H1 (cell line): ENCODE measurements around the gene STT3A. TPM values are rescaled to one million over a fixed set of nuclear protein-coding genes. Genes with fewer than 3 reads are reported as not detected.

ENCODE experiments used
- CTCF ChIA-PET: fragments of 300-600 bp; sonication (Branson Sonifier 250); formaldehyde crosslinking; loops from one replicate; lab custom pipeline; 2021; ENCODE audit not compliant: partially characterized antibody; lab: Charles Lee
- POLR2A ChIA-PET: fragments of 300-600 bp; sonication (Branson Sonifier 250); formaldehyde crosslinking; loops from one replicate; lab custom pipeline; 2021; ENCODE audit warnings: inconsistent platforms; ENCODE audit not compliant: partially characterized antibody; lab: Charles Lee
- DNase-seq, 2 experiments: peaks; one replicate each; pipeline versions ENCODE4 v3.0.0 to v3.0.0-alpha.2; 2010 to 2022; ENCODE audit warnings: low spot score in 2 of 2, low read depth in 1 of 2, mixed read lengths in 1 of 2
- FAIRE-seq: peaks from 2 replicates; lab custom pipeline; 2011; peaks lifted over from hg19 to GRCh38; lab: Jason Lieb, UNC
- H2AFZ ChIP-seq: 2 replicates; pipeline ENCODE4 v1.8.1; 2012; ENCODE audit warnings: low read length, inconsistent platforms
- H2AK5ac ChIP-seq: 2 replicates; pipeline ENCODE4 v1.6.1; 2013; ENCODE audit warnings: low read depth, low read length
- H2BK120ac ChIP-seq: replicated peaks from 2 replicates; pipeline ENCODE3; 2013; ENCODE audit warnings: low read depth, low read length, inconsistent platforms
- H2BK12ac ChIP-seq: 2 replicates; pipeline ENCODE4 v1.6.1; 2013; ENCODE audit warnings: low read depth, low read length
- H2BK15ac ChIP-seq: 2 replicates; pipeline ENCODE4 v1.6.1; 2013; ENCODE audit warnings: low read length
- H2BK20ac ChIP-seq: 2 replicates; pipeline ENCODE4 v1.6.1; 2013; ENCODE audit warnings: low read length
- H2BK5ac ChIP-seq: 2 replicates; pipeline ENCODE4 v1.6.1; 2013; ENCODE audit warnings: low read depth, low read length
- H3K14ac ChIP-seq: 2 replicates; pipeline ENCODE4 v1.6.1; 2013; ENCODE audit warnings: inconsistent platforms; ENCODE audit not compliant: insufficient read length
- H3K18ac ChIP-seq: 2 replicates; pipeline ENCODE4 v1.6.1; 2013; ENCODE audit warnings: low read length; ENCODE audit errors: extremely low read depth
- H3K23ac ChIP-seq: 2 replicates; pipeline ENCODE4 v1.6.1; 2013; ENCODE audit warnings: inconsistent platforms; ENCODE audit not compliant: insufficient read length
- H3K23me2 ChIP-seq: 2 replicates; pipeline ENCODE4 v1.6.1; 2013; ENCODE audit warnings: low read depth, low read length
- H3K27ac ChIP-seq: 2 replicates; pipeline ENCODE4 v1.6.1; 2011; ENCODE audit warnings: low read depth, low read length, inconsistent platforms
- H3K27me3 ChIP-seq, 4 experiments: replicated peaks in 1 of 4; 1 replicate in 1 of 4; 2 replicates in 3 of 4; pipeline versions ENCODE4 v1.6.1 to v1.8.1; 2011 to 2013; ENCODE audit warnings: low read length in 3 of 4, mild to moderate bottlenecking in 3 of 4, inconsistent platforms in 2 of 4, mixed read lengths in 2 of 4, moderate library complexity in 1 of 4; ENCODE audit not compliant: control insufficient read depth in 3 of 4, insufficient read depth in 3 of 4; ENCODE audit errors: extremely low read depth in 1 of 4
- H3K36me3 ChIP-seq, 4 experiments: 2 replicates each; pipeline versions ENCODE4 v1.6.1 to v1.8.1; 2011 to 2013; ENCODE audit warnings: mild to moderate bottlenecking in 4 of 4, low read length in 3 of 4, moderate library complexity in 2 of 4, control low read depth in 1 of 4, inconsistent platforms in 1 of 4; ENCODE audit not compliant: insufficient read depth in 4 of 4, control insufficient read depth in 2 of 4
- H3K4ac ChIP-seq: replicated peaks from 2 replicates; pipeline ENCODE3; 2013; ENCODE audit warnings: low read length, low read depth, mixed read lengths, inconsistent platforms; ENCODE audit not compliant: insufficient read length
- H3K4me1 ChIP-seq, 4 experiments: replicated peaks in 1 of 4; 1 replicate in 1 of 4; 2 replicates in 3 of 4; pipeline versions ENCODE4 v1.6.1 to v1.8.1; 2011 to 2013; ENCODE audit warnings: low read length in 3 of 4, inconsistent platforms in 2 of 4, mixed read lengths in 1 of 4; ENCODE audit not compliant: insufficient read depth in 4 of 4, control insufficient read depth in 3 of 4
- H3K4me2 ChIP-seq, 2 experiments: 2 replicates each; pipeline versions ENCODE4 v1.6.1 to v1.8.1; 2011 to 2013; ENCODE audit warnings: low read depth in 2 of 2, low read length in 2 of 2, control low read depth in 1 of 2, inconsistent platforms in 1 of 2, mild to moderate bottlenecking in 1 of 2; ENCODE audit not compliant: insufficient read depth in 1 of 2
- H3K4me3 ChIP-seq, 4 experiments: fragments of 200-600, 300-600 bp in 1 of 4; sonication (generic), shearing (Covaris generic), sonication (Bioruptor Twin) in 1 of 4; 2 replicates each; pipeline versions ENCODE4 v1.5.1 to v1.8.1; 2011 to 2016; ENCODE audit warnings: low read length in 4 of 4, low read depth in 3 of 4, control low read depth in 2 of 4, inconsistent platforms in 2 of 4, mild to moderate bottlenecking in 2 of 4, mixed read lengths in 1 of 4, moderate library complexity in 1 of 4; ENCODE audit not compliant: insufficient read depth in 2 of 4; ENCODE audit errors: extremely low read depth in 1 of 4
- H3K56ac ChIP-seq: replicated peaks from 2 replicates; pipeline ENCODE3; 2013; ENCODE audit warnings: low read depth, mild to moderate bottlenecking, mixed read lengths, low read length, inconsistent platforms; ENCODE audit not compliant: insufficient read length
- H3K79me1 ChIP-seq: 2 replicates; pipeline ENCODE4 v1.6.1; 2013; ENCODE audit warnings: low read depth, low read length, control low read depth
- H3K79me2 ChIP-seq, 2 experiments: 2 replicates each; pipeline versions ENCODE4 v1.6.1 to v1.8.1; 2012 to 2013; ENCODE audit warnings: low read length in 2 of 2, mild to moderate bottlenecking in 2 of 2, inconsistent platforms in 1 of 2; ENCODE audit not compliant: insufficient read depth in 2 of 2, control insufficient read depth in 1 of 2
- H3K9ac ChIP-seq, 4 experiments: replicated peaks in 1 of 4; 1 replicate in 1 of 4; 2 replicates in 3 of 4; pipeline versions ENCODE4 v1.6.1 to v1.8.1; 2011 to 2013; ENCODE audit warnings: low read depth in 3 of 4, low read length in 3 of 4, control low read depth in 2 of 4, mild to moderate bottlenecking in 2 of 4, moderate library complexity in 2 of 4, inconsistent platforms in 1 of 4; ENCODE audit errors: extremely low read depth in 1 of 4
- H3K9me3 ChIP-seq, 2 experiments: 2 replicates each; pipeline versions ENCODE4 v1.6.1 to v1.8.1; 2012 to 2013; ENCODE audit warnings: mild to moderate bottlenecking in 2 of 2, moderate library complexity in 2 of 2, control low read depth in 1 of 2, inconsistent platforms in 1 of 2, low read depth in 1 of 2, low read length in 1 of 2, mixed read lengths in 1 of 2; ENCODE audit not compliant: insufficient read depth in 2 of 2
- H4K20me1 ChIP-seq, 2 experiments: replicated peaks in 1 of 2; 2 replicates each; pipeline versions ENCODE3 to v1.8.1; 2011 to 2013; ENCODE audit warnings: inconsistent platforms in 2 of 2, low read length in 2 of 2, mild to moderate bottlenecking in 1 of 2; ENCODE audit not compliant: insufficient read depth in 2 of 2, control insufficient read depth in 1 of 2
- H4K5ac ChIP-seq: 2 replicates; pipeline ENCODE4 v1.6.1; 2013; ENCODE audit warnings: low read length, low read depth, mixed read lengths, inconsistent platforms; ENCODE audit not compliant: insufficient read length
- H4K8ac ChIP-seq: 2 replicates; pipeline ENCODE4 v1.8.0; 2013; ENCODE audit warnings: mild to moderate bottlenecking, moderate library complexity, low read length, inconsistent platforms; ENCODE audit not compliant: insufficient read depth; ENCODE audit errors: extremely low read depth
- H4K91ac ChIP-seq: replicated peaks from 2 replicates; pipeline ENCODE3; 2013; ENCODE audit warnings: low read length, mixed read lengths, inconsistent platforms; ENCODE audit not compliant: insufficient read length
- EGR1 ChIP-seq: IDR thresholded peaks from 2 replicates; pipeline ENCODE4 v1.6.1; 2011; ENCODE audit warnings: low read depth, low read length, borderline replicate concordance
- WGBS, 2 experiments: shearing (Covaris generic) in 1 of 2; methylation state at CpG; one replicate each; pipeline versions ENCODE4 v1.1.6 to v1.1.7; 2013 to 2015; ENCODE audit warnings: low lambda C conversion rate in 2 of 2, mixed read lengths in 2 of 2, inconsistent platforms in 1 of 2, low coverage in 1 of 2, missing lambda C conversion rate in 1 of 2; ENCODE audit not compliant: insufficient replicate concordance in 2 of 2, insufficient coverage in 1 of 2, insufficient read length in 1 of 2; ENCODE audit errors: extremely low coverage in 1 of 2, missing lambda C conversion rate in 1 of 2; 5-methylcytosine and 5-hydroxymethylcytosine counted together
- polyA plus RNA-seq, 7 experiments: library from polyadenylated mRNA; depleted of rRNA in 3 of 7; stranded (reverse) in 5 of 7; unstranded in 2 of 7; fragments of >200 nt in 5 of 7; fragments of 200-250 nt in 2 of 7; gene quantifications; 1 replicate in 5 of 7; 2 replicates in 1 of 7; 4 replicates in 1 of 7; pipeline versions ENCODE4 v1.2.1 to v1.2.3, GENCODE V29; 2011 to 2013; ENCODE audit warnings: missing spikeins in 2 of 7, mixed read lengths in 2 of 7
- total RNA-seq: library from RNA; stranded (reverse); fragmentation: NEBNext Ultra II Directional; extraction: Animal tissue kit (Norgen Biotek cat#: 25700); gene quantifications from 2 replicates; pipeline ENCODE4 v1.2.1, GENCODE V29; 2021

Gene STT3A
- total and polyA plus RNA-seq, 2 of the 8 experiments (the other 6 are each of a cell fraction or from before 2014, with no cell fraction given) = 173 to 211 TPM

- Histone ChIP-seq H2AFZ (no peak overlapping the region), H3K4me1 (no peaks in the 10 kb centered on the region), H4K8ac (no peak overlapping the region), H3K79me1 (no peaks in the 10 kb centered on the region), H4K20me1 (peaks cover 3% of the 10 kb centered on the region in 2 experiments), H3K4me3 (no peak overlapping the region), H3K14ac (no peak overlapping the region), H2BK120ac (no peak overlapping the region), H3K18ac (no peak overlapping the region), H3K23me2 (no peaks in the 10 kb centered on the region), H3K36me3 (peaks cover 22 to 90% (median 69%) of the 10 kb centered on the region in 4 experiments), H2BK15ac (no peak overlapping the region), H2BK5ac (no peak overlapping the region), H2BK20ac (no peak overlapping the region), H3K4me2 (no peak overlapping the region), H4K91ac (no peak overlapping the region), H3K9ac (no peak overlapping the region), H3K23ac (no peak overlapping the region), H2BK12ac (no peak overlapping the region), H3K27me3 (no peaks in the 10 kb centered on the region), H4K5ac (no peak overlapping the region), H3K27ac (no peak overlapping the region), H3K56ac (no peak overlapping the region), H3K4ac (no peak overlapping the region), H3K79me2 (no peaks in the 10 kb centered on the region), H3K9me3 (no peaks in the 10 kb centered on the region), H2AK5ac (no peak overlapping the region)
- DNase-seq = no peak
- WGBS, 2 experiments = 83% methylated on average over 3 of the region's 3 CpGs; no CpG with 5 or more reads in 1 of the 2 experiments
- FAIRE-seq = no peak
- ChIA-PET POLR2A (interaction anchor here (1.0 to 1.4 kb wide), 3 partner anchors 9 to 39 kb away, joined by 3 to 6 read pairs (median 5); partner anchors contain the start of gene CHEK1), CTCF (interaction anchor here (1.0 to 1.5 kb wide), 2 partner anchors 10 to 14 kb away, joined by 3 to 4 read pairs; no protein-coding TSS in a partner anchor)
- TF ChIP-seq EGR1 = no peak
Observed at GRCh38 chr11:125637840-125638239, 45.2 kb downstream of the STT3A start.
